ENCODE measurements around the gene UBR2.

GRCh38 chr6:42562788-42563405, 932 bp upstream of the UBR2 start:
- TF ChIP-seq FOXK1 (CRISPR knock-in tag; IDR thresholded peaks at IDR 0.05; ENCODE audit: borderline replicate concordance) = no peak
- TF ChIP-seq, protein P1, sequence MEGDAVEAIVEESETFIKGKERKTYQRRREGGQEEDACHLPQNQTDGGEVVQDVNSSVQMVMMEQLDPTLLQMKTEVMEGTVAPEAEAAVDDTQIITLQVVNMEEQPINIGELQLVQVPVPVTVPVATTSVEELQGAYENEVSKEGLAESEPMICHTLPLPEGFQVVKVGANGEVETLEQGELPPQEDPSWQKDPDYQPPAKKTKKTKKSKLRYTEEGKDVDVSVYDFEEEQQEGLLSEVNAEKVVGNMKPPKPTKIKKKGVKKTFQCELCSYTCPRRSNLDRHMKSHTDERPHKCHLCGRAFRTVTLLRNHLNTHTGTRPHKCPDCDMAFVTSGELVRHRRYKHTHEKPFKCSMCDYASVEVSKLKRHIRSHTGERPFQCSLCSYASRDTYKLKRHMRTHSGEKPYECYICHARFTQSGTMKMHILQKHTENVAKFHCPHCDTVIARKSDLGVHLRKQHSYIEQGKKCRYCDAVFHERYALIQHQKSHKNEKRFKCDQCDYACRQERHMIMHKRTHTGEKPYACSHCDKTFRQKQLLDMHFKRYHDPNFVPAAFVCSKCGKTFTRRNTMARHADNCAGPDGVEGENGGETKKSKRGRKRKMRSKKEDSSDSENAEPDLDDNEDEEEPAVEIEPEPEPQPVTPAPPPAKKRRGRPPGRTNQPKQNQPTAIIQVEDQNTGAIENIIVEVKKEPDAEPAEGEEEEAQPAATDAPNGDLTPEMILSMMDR (IDR thresholded peaks at IDR 0.05 in 2 of 3, conservative IDR thresholded peaks at IDR 0.05 in 1 of 3; ENCODE audit: insufficient read depth in 2 of 3, low read depth in 1 of 3, low read length in 3 of 3) = no peak
- TF ChIP-seq MCM5 (IDR thresholded peaks at IDR 0.05; ENCODE audit: low read depth) = no peak
- TF ChIP-seq KLF13 (tag; IDR thresholded peaks at IDR 0.05; ENCODE audit: borderline replicate concordance, low read depth) = no peak
- no peak for TF ChIP-seq ZNF764 (CRISPR knock-in tag; IDR thresholded peaks at IDR 0.05; ENCODE audit: low read depth)
- no peak for TF ChIP-seq EP300 (IDR thresholded peaks at IDR 0.05; ENCODE audit: low read length)
- no peak for TF ChIP-seq RBBP5 (IDR thresholded peaks at IDR 0.05; ENCODE audit: borderline replicate concordance, insufficient read depth, low read length, poor library complexity, severe bottlenecking)
- TF ChIP-seq MLLT1 (IDR thresholded peaks at IDR 0.05) = no peak
- TF ChIP-seq HDAC3 (IDR thresholded peaks at IDR 0.05; ENCODE audit: borderline replicate concordance, partially characterized antibody) = no peak
- no peak for TF ChIP-seq CEBPG (CRISPR knock-in tag; IDR thresholded peaks at IDR 0.05)
- no peak for TF ChIP-seq CEBPG (tag; conservative IDR thresholded peaks at IDR 0.05 in 1 of 2, IDR thresholded peaks at IDR 0.05 in 1 of 2)
- no peak for TF ChIP-seq RFX7 (CRISPR knock-in tag; IDR thresholded peaks at IDR 0.05)
- no peak for TF ChIP-seq TOE1 (IDR thresholded peaks at IDR 0.05; ENCODE audit: borderline replicate concordance)
- no peak for TF ChIP-seq TOE1 (CRISPR knock-in tag; IDR thresholded peaks at IDR 0.05; ENCODE audit: borderline replicate concordance, low read depth)
- no peak for TF ChIP-seq JUNB (CRISPR knock-in tag; conservative IDR thresholded peaks at IDR 0.05)
